GM19351 (cell line): ENCODE results near the gene DSC2.
"Not testable (repeated sequence)": the region's sequence is repeated elsewhere in the genome, so short reads cannot be mapped to it uniquely, and the experiment has no call there.

ENCODE experiments used
- ATAC-seq: cut with Tn5 transposase; IDR thresholded peaks from one replicate; pipeline ENCODE4 v1.9.1; 2021; ENCODE audit warnings: mild to moderate bottlenecking, moderate library complexity; ENCODE audit not compliant: unreplicated experiment

Gene DSC2

DNA sequence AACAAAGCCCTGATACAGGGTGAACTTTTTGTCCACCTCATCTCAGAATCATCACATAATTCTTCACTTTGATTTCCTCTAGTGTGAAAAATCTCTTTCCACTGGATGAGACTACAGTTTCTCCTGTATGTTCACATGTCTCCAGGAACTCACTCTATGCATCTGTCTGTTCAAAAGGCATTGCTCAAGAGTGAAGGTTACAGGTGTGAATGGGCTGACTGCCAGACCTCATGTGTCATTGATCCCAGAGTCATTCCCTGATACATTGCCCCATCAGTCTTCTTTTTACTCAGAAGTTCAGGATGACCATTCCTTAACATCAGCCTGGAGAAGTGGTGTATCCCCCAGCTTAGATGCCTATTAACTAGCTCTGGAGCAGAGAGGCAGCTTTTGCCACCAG lies 55.3 kb downstream of the DSC2 start:
- ATAC-seq, result no peak

DNA sequence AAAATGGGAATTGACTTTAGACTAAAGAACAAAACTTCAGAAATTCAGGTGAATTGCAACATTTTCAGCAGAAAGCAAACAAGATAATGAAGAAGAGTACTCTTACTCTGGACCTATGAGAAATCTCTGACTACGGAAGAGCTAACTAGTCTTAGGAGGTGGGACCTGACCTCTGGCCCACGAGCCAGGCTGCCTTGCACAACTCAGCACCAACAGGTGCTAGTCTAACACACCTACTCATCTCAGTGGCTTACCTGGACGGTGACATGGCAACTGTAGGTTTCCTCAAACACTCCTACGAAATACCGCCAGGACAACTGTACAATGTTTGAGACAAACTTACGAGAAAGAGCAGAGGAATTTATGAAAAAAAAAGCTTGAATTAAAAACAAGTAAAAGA lies 56.6 kb downstream of the DSC2 start:
- ATAC-seq, result no peak

DNA sequence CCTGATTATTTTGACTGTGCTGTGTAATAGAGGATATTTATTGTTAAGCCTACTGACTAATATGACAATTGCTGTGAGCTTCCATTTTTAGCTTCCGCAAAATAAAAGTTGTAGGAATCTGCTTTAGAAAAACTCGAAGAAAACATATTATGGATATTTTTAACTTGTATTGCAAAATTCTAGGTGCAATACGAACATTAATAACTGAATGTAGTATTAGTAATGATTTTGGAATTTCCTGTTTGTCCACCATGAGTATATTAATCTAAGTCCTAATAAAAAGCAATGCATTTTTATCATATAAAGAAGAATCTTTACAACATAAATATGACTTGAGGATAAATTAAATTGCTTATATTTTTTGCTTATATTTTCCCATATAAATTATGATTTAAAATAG lies 57.3 kb downstream of the DSC2 start:
- no peak for ATAC-seq

DNA sequence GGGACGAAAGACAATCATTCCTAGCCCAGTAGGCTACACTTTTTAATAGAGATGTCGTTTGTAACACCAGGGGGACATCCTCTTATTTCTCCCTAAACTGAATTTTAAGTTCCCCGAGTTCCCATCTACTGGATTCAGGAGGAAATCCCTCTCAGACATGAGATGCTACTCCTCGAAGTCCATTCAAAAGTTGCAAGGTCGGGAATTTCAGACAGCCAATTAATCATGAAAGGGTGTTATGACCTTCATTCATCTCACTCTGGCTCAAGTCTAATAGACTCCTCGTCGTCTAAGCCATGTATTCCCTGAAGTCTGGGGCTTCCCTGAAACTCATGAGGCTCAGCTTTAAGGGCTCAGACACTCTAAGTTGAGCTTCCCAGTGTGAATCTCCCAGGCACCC lies 58.5 kb downstream of the DSC2 start:
- ATAC-seq, result no peak

DNA sequence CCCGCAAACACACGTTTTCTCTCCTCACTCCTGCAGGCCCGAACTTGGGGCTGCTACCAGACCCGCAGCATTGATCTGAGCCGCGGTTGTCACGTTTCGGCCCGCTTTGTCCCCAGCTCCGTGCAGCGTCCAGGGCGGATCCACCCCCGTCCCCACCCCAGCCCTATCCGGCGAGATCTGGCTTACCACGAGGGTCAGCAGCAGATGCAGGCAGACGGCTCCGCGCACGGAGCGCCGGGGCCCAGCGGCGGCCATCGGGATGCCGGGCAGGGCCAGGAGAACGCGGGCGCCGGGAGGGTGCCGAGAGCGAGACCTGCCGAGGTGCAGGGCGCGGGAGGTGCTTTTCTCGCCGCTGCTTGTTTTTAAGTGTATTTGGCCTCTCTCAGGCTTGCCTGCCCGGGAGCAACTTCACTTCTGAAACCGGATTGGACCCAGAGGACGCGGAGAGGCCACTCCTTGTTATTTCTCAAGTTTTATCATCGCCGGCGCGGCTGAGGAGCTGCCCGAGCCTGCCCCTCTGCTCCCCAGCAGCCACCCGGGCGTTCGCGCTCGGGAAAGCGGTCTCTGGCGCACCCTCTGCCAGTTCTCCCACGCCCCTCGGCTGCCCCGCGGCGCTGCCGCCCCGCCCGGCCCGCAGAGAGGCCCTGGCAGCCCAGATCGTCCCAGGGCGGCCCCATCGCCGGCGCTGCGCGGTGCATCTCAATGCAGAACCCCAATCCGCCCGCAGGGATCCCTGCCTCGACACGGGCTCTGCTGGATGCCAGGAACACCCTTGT lies 59.6 kb downstream of the DSC2 start, which contains the start of gene DSC3:
Gene DSC3, minus strand, starts transcription at position 337 of the 776 bp plus-strand sequence. Its CDS starts 82 bp downstream, at position 255.
- ATAC-seq, result no peak

DNA sequence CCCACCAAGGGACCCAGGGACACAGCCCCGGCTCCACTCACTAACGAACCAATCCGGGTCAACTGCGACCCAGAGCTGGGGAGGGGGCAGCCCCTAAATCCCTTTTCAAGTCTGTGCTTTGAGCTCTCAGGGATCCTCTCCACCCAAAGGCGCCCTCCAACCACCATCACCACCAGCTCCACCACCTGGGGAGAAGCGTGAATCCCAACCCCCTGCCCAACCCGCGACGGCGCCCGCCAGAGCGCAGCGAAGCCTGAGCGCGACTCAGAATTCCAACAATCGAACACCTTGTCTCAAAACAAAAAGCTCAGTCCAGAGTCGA lies 60.2 kb downstream of the DSC2 start:
- no peak for ATAC-seq

DNA sequence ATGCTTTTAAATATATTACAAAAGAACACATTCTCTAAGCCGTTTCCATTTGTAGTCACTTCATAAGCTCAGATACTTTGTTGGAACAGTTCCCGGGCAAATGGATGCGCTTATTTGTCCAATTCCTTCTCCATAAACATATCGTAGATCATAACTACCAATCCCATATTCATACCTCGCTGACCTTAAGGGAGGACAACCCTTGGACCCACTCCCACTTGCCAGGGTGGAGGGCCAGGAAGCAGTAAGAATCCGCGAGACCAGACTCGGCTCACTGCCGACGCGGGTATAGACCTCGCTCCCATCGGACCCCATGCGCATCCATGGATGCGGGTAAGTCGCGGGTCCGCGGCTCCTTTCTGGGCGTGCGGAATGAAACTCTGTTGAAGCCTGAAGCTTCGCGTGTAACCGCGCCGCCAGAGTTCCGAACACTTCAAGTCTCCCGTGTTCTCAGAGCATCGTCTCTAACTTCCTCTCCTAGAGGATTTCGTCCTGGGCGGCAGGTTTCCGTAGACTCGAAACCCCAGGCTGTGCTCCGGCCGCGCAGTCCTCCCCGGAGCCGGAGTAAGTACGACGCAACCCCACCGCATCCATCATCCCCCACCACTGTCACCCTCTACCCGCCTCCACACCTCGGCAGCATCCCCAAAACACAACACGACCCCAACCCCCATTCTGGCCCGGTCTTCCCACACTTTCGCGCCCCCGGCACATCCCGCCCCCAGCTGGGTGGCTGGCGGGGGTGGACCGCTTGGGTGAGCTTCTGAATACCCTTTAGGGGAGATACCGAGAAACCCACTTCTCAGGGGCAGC lies 60.7 kb downstream of the DSC2 start:
- no peak for ATAC-seq

DNA sequence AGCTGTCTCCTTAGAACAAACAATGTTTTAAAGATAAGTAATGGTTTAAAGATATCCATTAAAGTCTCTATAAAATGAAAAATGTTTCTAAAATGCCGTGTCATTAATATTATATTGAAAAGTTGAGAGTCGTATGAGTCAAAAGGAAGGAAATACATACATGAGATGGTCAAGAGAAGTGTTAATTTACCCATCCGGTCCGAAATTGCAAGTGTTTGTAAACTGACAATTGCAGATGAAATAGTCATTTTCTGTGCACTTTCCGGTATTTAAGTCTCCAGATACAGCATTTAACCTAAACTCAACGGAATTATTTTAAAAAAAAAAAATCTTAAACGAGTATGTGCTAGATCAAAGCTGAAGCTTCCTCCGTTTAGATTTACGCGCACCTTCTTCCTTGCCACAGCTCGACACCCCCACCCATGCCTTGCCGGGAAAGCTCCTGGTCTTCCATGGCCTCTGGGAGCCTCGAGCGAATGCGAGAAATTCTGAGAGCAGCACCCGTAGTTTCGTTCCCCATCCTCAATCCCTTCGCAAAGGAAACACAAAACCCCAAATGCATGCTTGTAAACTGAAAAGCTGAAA lies 61.4 kb downstream of the DSC2 start:
- ATAC-seq, result no peak

DNA sequence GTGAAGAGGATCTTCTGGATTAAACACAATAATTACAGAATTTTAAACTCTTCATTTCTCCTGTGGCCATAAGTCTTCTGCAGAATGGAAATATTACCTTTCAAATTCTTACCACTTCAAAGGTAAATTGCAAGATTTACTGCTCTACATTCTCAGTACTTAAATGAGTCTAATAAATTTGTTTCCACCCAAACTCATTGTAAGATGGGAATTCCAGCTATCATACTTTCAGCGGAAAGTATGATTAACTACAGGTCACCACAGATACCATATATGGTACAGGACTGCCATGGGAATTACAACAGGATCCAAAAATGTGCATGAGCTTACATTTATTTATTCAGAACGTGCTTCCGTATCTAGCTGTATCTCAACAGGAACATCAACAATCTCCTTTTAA lies 62.8 kb downstream of the DSC2 start:
- ATAC-seq, result no peak

DNA sequence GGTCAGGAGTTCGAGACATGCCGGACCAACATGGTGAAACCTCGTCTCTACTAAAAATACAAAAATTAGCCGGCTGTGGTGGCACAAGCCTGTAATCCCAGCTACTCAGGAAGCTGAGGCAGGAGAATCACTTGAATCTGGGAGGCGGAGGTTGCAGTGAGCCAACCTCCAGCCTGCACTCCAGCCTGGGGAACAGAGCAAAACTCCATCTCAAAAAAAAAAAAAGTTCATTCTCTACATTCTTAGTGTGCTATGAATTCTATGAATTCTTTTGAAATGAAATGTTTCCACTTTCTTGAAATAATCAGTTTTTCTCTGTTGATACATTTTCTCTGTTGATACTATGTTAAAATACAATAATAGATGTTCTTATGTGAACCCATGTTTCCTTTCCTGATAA lies 64.5 kb downstream of the DSC2 start:
- ATAC-seq, result not testable (repeated sequence)

DNA sequence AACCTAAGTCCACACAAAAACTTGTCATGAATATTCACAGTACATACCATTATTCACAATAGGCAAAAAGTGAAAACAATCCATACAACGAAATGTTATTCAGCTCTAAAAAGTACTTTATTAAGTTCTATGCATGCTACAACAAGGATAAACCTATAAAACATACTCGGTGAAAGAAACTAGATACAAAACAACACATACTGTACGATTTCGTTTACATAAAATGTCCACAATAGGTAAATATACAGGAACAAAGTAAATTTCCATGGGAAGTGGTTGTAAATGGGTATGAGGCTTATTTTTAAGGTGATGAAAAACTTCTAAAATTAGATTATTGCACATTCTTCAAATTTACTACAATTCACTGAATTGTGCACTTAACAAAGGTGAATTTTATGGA lies 67.7 kb downstream of the DSC2 start:
- no peak for ATAC-seq

DNA sequence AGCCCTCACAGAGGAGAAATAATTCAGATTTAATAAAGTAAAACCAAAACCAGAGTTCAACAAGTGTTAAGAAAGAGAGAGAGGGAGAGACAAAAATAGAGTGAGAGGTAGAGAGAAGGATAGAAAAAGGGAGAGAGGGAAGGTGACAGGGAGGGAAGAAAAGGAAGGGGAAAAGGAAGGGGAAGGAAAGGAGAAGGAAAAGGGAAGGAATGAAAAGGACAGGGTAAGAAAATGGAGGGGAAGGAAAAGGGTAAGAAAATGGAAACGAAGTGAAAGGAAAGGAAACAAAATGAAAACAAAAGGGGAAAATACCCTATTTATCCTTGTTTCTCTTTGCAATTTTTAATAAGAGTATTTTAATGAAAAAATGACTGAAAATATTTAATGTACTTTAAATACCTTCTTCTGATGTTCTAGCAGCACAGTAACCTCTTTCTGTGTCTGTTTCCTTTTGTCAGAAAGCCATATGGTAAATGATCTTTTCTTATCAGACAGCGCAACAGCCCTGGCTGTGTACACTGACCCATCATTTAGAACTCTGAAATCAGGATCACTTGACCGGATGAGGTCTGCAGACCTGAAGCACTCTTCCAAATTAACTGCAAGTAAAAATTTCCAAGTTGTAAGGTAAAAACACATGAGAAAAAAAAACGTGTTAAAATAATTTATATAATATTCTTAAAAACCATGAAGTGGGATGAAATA lies 71.5 kb downstream of the DSC2 start:
- no peak for ATAC-seq

DNA sequence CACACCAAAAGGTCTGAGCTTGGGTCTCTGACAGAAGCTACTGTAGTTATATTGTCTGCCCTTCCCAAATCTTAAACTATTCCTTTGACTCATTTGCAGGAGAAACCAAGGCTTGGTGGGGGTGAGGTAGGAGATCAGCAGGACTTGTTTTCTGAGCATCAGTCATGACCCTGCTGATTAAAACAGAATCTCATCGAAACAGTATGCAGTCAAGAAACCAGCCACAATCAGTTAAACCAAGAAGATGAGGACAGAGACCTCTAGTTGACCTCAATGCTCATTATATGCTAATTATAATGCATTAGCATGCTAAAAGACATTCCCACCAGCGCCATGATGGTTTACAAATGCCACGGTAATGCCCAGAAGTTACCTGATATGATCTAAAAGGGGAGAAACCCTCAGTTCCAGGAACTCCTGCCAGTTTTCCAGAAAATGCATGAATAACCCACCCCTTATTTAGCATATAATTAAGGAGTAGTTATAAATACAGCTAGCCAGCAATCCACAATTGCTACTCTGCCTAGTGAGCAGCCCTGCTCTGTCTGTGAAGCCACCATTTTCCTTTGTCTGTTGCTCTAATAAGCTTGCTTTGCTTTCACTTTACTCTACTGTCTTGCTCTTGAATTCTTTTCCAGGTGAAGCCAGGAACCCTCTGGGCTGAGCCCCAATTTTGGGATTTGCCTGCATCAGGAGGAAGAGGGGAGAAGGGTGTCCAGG lies 86.3 kb downstream of the DSC2 start:
- ATAC-seq, result no peak

DNA sequence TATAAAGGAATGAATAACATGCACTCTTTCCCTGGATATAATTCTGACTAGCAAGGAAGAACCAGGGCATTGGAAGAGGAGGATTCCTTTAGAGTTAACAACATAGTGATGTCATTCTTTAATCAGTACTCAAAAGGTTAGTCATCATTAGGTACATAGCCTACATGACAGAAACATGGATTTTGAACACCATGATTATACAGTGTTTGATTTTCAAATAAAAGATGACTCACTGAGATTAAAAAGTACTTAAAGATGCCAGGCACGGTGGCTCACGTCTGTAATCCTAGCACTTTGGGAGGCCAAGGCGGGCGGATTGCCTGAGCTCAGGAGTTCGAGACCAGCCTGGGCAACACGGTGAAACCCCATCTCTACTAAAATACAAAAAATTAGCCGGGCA lies 90.8 kb downstream of the DSC2 start:
- not testable (repeated sequence) for ATAC-seq

DNA sequence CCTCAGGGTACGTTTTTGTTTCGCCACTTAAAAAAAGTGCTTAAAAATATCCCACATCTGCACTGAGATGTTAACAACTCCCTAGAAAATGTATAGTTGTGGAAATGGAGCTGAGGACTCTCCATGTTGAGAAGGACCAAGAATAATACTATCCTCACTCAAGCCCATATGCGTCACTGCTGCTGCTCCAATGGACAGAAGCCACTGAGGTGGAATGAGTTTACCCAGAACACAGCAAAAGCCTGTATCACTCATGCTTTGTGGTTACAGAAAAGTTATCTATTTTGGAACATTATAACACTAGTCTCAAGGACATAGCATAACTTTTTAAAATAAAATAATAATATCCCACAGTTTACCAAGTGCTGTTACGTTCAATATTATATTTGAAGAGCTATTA lies 91.6 kb downstream of the DSC2 start:
- ATAC-seq, result no peak
